ENCODE measurements around the gene PPM1F. TPM values are rescaled to one million over a fixed set of nuclear protein-coding genes. Genes with fewer than 3 reads are reported as not detected.

PPM1F gene
- total RNA-seq, 1 experiment from 2014 or later = 20.9 TPM

DNA sequence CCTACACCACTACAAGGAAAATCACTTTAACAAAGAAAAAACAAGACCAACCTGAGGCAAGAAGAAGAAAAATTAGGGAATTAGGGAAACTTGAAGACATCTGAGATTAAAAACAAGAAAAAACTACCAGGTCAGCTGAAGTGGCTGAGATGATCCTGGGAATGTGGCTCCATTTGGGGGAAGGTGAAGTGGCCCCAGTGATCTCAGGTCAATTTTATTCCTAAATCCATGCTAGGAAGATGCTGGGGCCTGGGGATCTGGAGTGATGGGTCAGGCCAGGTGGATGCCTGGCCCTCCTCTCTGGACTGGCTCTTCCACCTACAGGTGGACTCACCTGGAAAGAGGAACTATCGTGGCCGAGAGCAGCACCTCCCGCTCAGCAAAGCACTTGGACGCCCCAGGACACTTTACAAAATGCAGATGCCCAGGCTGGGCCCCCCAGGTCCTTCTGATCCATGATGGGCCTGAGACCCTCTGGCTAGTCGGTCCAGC is 23.3 kb upstream of the PPM1F start:
- no peak for DNase-seq (ENCODE audit: low read depth)

DNA sequence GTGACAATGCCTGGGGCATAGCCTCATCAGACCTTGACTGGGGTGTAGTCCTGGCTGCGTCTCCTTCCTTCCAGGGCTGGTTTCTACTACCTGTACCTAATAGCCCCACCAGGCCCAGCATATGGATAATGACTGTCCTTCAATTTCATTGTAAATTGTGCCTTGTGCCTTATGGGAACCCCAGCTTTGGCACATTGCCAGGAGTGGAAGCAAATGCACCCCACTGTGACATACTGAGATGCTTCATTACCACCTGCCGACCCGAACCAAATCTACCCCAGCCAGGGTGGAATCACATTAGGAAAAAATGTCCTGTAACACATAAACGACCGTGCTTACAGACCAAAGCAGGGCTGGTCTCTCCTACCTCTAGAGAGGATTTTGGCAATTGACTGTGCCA is 22.6 kb upstream of the PPM1F start:
- no peak for DNase-seq (ENCODE audit: low read depth)

DNA sequence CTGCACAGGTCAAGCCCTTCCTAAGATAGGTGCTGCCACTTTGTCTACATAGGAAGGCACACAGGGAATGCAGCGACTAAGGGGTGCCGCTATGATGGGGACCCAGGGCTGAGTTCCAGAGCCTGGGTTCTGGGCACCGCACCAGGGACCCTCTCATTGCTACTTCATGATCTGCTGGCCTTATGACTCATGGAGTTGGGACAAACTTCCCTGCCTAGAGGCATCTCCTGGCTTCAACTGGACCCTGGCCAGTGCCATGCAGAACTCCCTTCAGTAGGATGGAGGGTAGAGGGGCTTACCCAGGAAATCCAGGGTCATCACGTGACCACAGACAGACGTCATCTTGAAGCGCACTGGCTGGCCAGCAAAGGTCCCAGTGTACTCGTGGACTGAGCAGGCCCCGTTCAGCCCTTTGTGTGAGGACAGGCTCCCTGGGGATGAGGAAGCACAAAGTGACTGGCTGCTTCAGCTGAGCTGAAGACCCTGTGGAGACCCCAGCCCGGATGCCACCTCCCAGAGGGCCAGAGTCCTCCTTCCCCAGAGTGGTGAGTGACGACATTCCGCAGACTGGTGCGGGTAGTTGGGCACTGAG is 21.5 kb upstream of the PPM1F start:
- peak; percentile 29 for DNase-seq (ENCODE audit: low read depth)

GRCh38 chr22:21972806-21973205 is 20.2 kb upstream of the PPM1F start:
- no peak for DNase-seq (ENCODE audit: low read depth)

DNA sequence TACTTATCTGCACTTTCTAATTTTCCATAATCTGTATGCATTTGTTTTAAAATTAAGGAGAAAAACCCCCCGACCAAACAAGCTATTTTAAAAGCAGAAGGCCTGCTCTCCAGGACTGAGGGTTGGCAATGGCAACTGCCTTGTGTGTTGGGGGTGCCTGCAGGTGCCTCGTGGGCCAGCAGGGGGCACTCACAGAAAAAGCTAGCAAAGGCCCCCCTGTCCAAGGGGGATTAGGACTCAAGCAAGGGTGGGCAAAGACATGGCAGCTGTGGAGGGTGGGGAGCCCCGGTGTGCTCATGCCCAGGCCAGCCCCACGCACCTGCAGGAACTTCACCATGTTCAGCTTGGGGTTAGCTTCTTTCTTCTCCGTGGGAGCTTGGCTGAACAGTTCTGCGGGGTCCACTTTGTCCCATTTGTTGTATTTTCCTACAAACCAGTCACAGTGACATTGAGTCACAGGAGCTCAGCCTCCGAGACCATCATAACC is 19.7 kb upstream of the PPM1F start:
- DNase-seq (ENCODE audit: low read depth) = no peak

DNA sequence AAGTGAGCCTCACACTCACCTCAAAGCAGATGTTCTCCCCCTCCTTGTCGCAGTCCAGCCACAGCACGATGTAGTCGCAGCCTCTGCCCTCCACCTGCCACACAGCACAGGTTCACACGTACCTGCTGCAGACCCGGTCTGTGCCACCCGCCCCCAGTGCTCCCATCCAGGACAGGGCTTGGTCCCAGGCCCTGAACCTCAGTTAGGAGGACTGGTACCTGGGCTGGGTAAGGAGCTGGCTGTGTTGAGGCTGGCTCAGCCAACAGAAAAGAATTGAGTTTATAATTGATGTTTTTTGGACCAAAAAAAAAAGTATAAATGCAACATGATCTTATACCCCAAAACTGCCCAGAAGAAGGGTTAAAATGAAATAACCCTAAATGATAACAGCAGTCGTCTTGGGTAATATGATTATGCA is 19.2 kb upstream of the PPM1F start:
- DNase-seq (ENCODE audit: low read depth) = no peak

GRCh38 chr22:21970800-21971617 is 18.4 kb upstream of the PPM1F start:
- DNase-seq (ENCODE audit: low read depth) = no peak

DNA sequence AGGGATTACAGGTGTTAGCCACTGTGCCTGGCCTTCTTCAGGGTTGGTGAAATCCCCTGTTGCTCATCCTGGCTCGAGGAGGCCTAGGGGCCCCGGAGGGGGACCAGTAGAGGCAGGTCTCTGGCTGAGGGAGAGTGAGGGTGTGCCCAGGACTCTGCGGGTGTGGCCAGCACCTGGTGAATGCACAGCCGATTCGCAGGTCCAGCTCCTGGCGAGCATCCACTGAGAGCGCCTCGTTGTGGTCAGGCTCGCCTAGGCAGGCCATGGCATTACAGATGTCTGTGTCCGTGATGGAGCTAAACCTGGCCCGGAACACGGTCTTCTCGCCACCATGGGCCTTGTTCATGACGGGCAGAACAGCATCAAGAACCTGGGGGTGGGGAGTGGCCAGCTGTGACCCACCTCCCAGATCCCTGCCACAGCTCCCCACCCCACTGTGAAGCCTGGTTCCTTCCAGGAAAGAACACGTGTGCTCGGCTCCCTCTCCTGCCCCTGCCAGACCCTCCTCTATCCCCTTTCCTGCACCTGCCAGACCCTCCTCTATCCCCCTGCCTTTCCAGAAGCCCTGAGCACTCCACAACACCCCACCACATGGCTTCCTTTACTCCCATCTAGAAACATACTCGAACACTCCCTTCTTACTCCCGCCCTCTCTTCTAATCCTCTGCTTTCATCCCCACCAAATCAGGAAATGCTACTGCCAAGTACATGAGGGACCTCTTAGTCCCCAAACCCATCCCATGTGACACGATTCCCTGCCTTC is 17.6 kb upstream of the PPM1F start:
- no peak for DNase-seq (ENCODE audit: low read depth)

- DNase-seq (ENCODE audit: low read depth) = no peak
These were observed 15.9 kb upstream of the PPM1F start for GRCh38 chr22:21968452-21969129.

GRCh38 chr22:21967693-21968271 is 15.1 kb upstream of the PPM1F start:
- DNase-seq (ENCODE audit: low read depth) = no peak

- no peak for DNase-seq (ENCODE audit: low read depth)
These were observed 14.2 kb upstream of the PPM1F start for GRCh38 chr22:21966643-21967516.

- no peak for DNase-seq (ENCODE audit: low read depth)
These were observed 13.2 kb upstream of the PPM1F start for GRCh38 chr22:21965762-21966288.

GRCh38 chr22:21964918-21965484 is 12.4 kb upstream of the PPM1F start:
- no peak for DNase-seq (ENCODE audit: low read depth)

DNA sequence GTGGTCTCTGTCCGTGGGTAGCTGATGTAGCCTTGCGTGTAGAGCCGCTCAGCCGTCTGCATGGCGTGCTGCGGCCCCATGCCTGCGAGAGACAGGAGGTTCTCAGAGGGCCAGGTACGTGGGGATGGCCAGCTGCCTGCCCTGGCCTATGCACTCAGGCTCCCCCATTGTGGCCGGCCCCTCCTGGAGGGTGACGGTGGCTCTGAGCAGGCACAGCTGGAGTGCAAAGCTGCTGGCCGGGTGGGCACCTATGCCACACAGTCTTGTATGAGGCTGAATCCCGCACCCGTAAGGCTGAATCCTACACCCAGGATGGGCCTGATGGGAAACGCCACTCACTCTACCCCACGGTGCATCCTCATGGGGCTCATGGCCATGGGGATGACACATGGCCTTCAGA is 11.6 kb upstream of the PPM1F start:
- DNase-seq (ENCODE audit: low read depth) = no peak

- no peak for DNase-seq (ENCODE audit: low read depth)
These were observed 11.2 kb upstream of the PPM1F start for GRCh38 chr22:21963790-21964211.

- DNase-seq (ENCODE audit: low read depth) = no peak
These were observed 10.6 kb upstream of the PPM1F start for GRCh38 chr22:21963286-21963685.

DNA sequence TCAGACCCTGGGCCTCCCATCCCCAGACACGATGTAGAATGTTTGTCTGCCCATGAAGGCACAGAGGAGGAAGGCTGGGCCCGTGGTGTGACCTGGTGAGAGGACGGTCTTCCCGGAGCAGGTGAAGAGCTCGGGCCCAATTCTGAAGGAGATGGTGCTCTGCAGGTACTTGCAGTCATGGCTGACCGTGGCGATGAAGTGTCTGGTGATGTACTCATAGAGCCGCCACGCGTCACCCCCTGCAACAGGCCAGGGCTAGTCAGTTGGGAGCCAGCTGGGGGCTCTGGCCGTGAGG is 10.0 kb upstream of the PPM1F start:
- no peak for DNase-seq (ENCODE audit: low read depth)

GRCh38 chr22:21961886-21962654 is 9.4 kb upstream of the PPM1F start:
- peak; percentile 67 for DNase-seq (ENCODE audit: low read depth)

Measured in M059J (cell line).